Naive thymus-derived CD4-positive, alpha-beta T cell (primary cell): Measurements from ENCODE around the gene FAM210B. TPM values are rescaled to one million over a fixed set of nuclear protein-coding genes. Genes with fewer than 3 reads are reported as not detected.
"Not testable (repeated sequence)": the region's sequence is repeated elsewhere in the genome, so short reads cannot be mapped to it uniquely, and the experiment has no call there.

Experiments used
- ATAC-seq: fragments of 150-1000 bp; cut with Tn5 transposase; 2 replicates; pipeline ENCODE4 v1.10.0; 2021; ENCODE audit warnings: mild to moderate bottlenecking, moderate library complexity
- CTCF ChIA-PET: fragments of 350-600 bp; sonication (Branson Sonifier 250); formaldehyde crosslinking; loops from one replicate; lab custom pipeline; 2021; ENCODE audit warnings: antibody characterized with exemption; lab: Charles Lee
- POLR2A ChIA-PET: fragments of 350-600 bp; sonication (Branson Sonifier 250); formaldehyde crosslinking; loops from one replicate; lab custom pipeline; 2021; ENCODE audit warnings: antibody characterized with exemption, inconsistent platforms; lab: Charles Lee
- DNase-seq, 9 donors: peaks; one replicate each; pipeline versions ENCODE4 v3.0.0 to v3.0.0-alpha.2; 2020 to 2022; ENCODE audit warnings: mixed read lengths in 1 of 9
- H3K27ac ChIP-seq: one replicate; pipeline ENCODE4 v1.7.0; 2013; ENCODE audit warnings: mild to moderate bottlenecking, low read depth, low read length, moderate library complexity
- H3K27me3 ChIP-seq, 2 donors: one replicate each; pipeline ENCODE4 v1.7.0; 2013; ENCODE audit warnings: low read length in 2 of 2, mild to moderate bottlenecking in 2 of 2, moderate library complexity in 2 of 2; ENCODE audit not compliant: control insufficient read depth in 2 of 2, insufficient read depth in 2 of 2
- H3K36me3 ChIP-seq, 3 experiments: 1 replicate in 2 of 3; 2 replicates in 1 of 3; pipeline ENCODE4 v1.7.0; 2013; ENCODE audit warnings: low read length in 3 of 3, mild to moderate bottlenecking in 3 of 3, moderate library complexity in 1 of 3; ENCODE audit not compliant: insufficient read depth in 3 of 3, control insufficient read depth in 2 of 3
- H3K4me1 ChIP-seq, 2 donors: one replicate each; pipeline ENCODE4 v1.7.0; 2013; ENCODE audit warnings: low read length in 2 of 2, mild to moderate bottlenecking in 2 of 2, moderate library complexity in 1 of 2; ENCODE audit not compliant: control insufficient read depth in 2 of 2, insufficient read depth in 2 of 2
- H3K4me3 ChIP-seq: 2 replicates; pipeline ENCODE4 v1.7.0; 2013; ENCODE audit warnings: mild to moderate bottlenecking, low read length
- H3K9me3 ChIP-seq, 3 experiments: 1 replicate in 2 of 3; 2 replicates in 1 of 3; pipeline ENCODE4 v1.7.0; 2013; ENCODE audit warnings: low read length in 3 of 3; ENCODE audit not compliant: control insufficient read depth in 2 of 3
- H3K27ac Mint-ChIP-seq, 9 donors: one replicate each; pipeline ENCODE4 v1.8.0; 2020 to 2022; ENCODE audit warnings: mixed read lengths in 9 of 9, mild to moderate bottlenecking in 8 of 9, moderate library complexity in 5 of 9, inconsistent platforms in 2 of 9
- H3K27me3 Mint-ChIP-seq, 5 donors: one replicate each; pipeline ENCODE4 v1.8.0; 2021 to 2022; ENCODE audit warnings: mixed read lengths in 5 of 5, mild to moderate bottlenecking in 1 of 5
- H3K36me3 Mint-ChIP-seq, 5 donors: one replicate each; pipeline ENCODE4 v1.8.0; 2020 to 2022; ENCODE audit warnings: mixed read lengths in 5 of 5, mild to moderate bottlenecking in 3 of 5, inconsistent platforms in 1 of 5
- H3K4me1 Mint-ChIP-seq, 7 donors: one replicate each; pipeline ENCODE4 v1.8.0; 2020 to 2022; ENCODE audit warnings: mixed read lengths in 7 of 7, mild to moderate bottlenecking in 3 of 7, inconsistent platforms in 1 of 7
- H3K4me3 Mint-ChIP-seq, 10 donors: one replicate each; pipeline ENCODE4 v1.8.0; 2020 to 2022; ENCODE audit warnings: mild to moderate bottlenecking in 10 of 10, mixed read lengths in 10 of 10, moderate library complexity in 6 of 10, inconsistent platforms in 2 of 10
- H3K9me3 Mint-ChIP-seq, 11 donors: one replicate each; pipeline ENCODE4 v1.8.0; 2020 to 2022; ENCODE audit warnings: mixed read lengths in 11 of 11, mild to moderate bottlenecking in 4 of 11, inconsistent platforms in 1 of 11, moderate library complexity in 1 of 11
- intact Hi-C, 2 donors: fragments of 100-400 bp; cut with micrococcal nuclease; formaldehyde crosslinking; loops; one replicate each; pipeline ENCODE4 v1.15.1; 2023
- polyA plus RNA-seq, 2 donors: library from polyadenylated mRNA; unstranded; fragments of 300-500 nt; fragmentation: Illumina TruSeq; gene quantifications; one replicate each; pipeline ENCODE4 v1.2.3, GENCODE V29; 2021
- total RNA-seq, 6 experiments: library from RNA in 5 of 6; stranded (reverse) in 5 of 6; gene quantifications; 1 replicate in 5 of 6; 2 replicates in 1 of 6; pipeline ENCODE4 v1.2.3 and lab custom pipeline; 2021 to 2026

The FAM210B gene
- total and polyA plus RNA-seq, 7 experiments from 2014 or later, result 8.1 to 43.2 (median 30.6) TPM

DNA sequence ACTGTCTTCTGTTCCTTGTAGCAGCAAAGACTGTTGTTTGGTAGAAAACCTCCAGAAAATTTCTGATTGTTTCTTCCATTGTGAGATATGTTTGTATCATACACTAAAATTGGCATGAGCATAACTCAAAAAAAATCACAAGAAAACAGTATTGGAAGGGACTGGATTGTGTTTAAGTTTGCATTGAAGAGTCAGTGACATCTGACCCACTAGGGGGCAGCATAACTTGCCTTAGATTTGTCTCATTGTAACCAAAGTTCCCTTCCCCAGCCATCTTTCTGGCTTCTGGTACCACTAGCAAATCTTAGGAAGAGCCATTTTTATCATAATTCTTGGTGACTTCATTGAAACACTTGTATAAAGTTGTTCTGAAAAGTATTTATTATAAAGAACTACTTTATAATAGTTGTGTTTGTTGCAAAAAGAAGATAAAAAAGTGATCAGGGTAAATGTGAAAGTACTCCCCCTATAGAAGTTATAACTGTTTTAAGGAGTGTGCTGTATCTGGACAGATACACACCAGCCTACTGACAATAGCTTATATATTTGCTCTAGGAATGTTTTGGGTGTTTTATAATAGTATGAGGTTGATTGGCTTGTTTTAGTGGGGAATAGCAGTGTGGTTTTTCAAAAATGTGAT lies 41.3 kb downstream of the FAM210B start:
- Mint-ChIP-seq H3K27ac (peak overlapping the region in 8 of 9 donors; percentile 32 to 78 (median 66)), H3K4me1 (peaks cover 10 to 42% (median 27%) of the 10 kb centered on the region in 7 donors), H3K9me3 (peaks cover 0 to 1% (median 0%) of the 10 kb centered on the region in 11 donors), H3K36me3 (peaks cover 19 to 46% (median 35%) of the 10 kb centered on the region in 5 donors), H3K4me3 (peak overlapping the region in 3 of 10 donors; percentile 28 to 35 (median 32)), H3K27me3 (no peaks in the 10 kb centered on the region)
- Histone ChIP-seq H3K9me3 (no peaks in the 10 kb centered on the region), H3K36me3 (peaks cover 19 to 80% (median 31%) of the 10 kb centered on the region in 3 experiments), H3K4me3 (no peak overlapping the region), H3K27ac (peak overlapping the region; percentile 31), H3K4me1 (peaks cover 5 to 6% of the 10 kb centered on the region in 2 donors), H3K27me3 (no peaks in the 10 kb centered on the region)
- ATAC-seq (peak; percentile 91), DNase-seq (peak in 8 of 9 donors; percentile 43 to 78 (median 72))
- ChIA-PET POLR2A (no interaction called here), CTCF (interaction anchor here (0.9 to 1.0 kb wide), 2 partner anchors 9 to 84 kb away, joined by 3 to 4 read pairs; no protein-coding TSS in a partner anchor)
- intact Hi-C loops, result loop anchor here (1.0 to 2.0 kb wide), 9 partner anchors 8 to 150 kb away; partner anchors contain the start of genes AURKA (in 2 of the 2), CASS4 (in 2 of the 2), CSTF1 (in 2 of the 2) and RTF2 (in 2 of the 2)

GRCh38 chr20:56403465-56403864 lies 44.7 kb downstream of the FAM210B start:
- POLR2A ChIA-PET, result interaction anchor here (1.6 kb wide), 1 partner anchor 41 kb away, joined by 5 read pairs; no protein-coding TSS in a partner anchor
- peaks cover 7 to 50% (median 31%) of the 10 kb centered on the region in 5 donors for H3K36me3 Mint-ChIP-seq
- H3K4me3 Mint-ChIP-seq, result peak overlapping the region in 3 of 10 donors; percentile 29 to 69 (median 65)
- peaks cover 0 to 4% (median 0%) of the 10 kb centered on the region in 11 donors for H3K9me3 Mint-ChIP-seq
- peak in 1 of 9 donors; percentile 80 for DNase-seq
- CTCF ChIA-PET, result interaction anchor here (0.7 kb wide), 1 partner anchor 183 kb away, joined by 3 read pairs; no protein-coding TSS in a partner anchor
- H3K4me1 ChIP-seq, result peaks cover 5 to 6% of the 10 kb centered on the region in 2 donors
- H3K9me3 ChIP-seq, result no peaks in the 10 kb centered on the region
- peaks cover 10 to 44% (median 25%) of the 10 kb centered on the region in 7 donors for H3K4me1 Mint-ChIP-seq
- intact Hi-C loops, result no loop called here
- H3K27ac ChIP-seq, result no peak overlapping the region
- no peak overlapping the region for H3K4me3 ChIP-seq
- H3K27ac Mint-ChIP-seq, result peak overlapping the region in 3 of 9 donors; percentile 28 to 96 (median 59)
- no peaks in the 10 kb centered on the region for H3K27me3 Mint-ChIP-seq
- no peaks in the 10 kb centered on the region for H3K27me3 ChIP-seq
- no peak for ATAC-seq
- peaks cover 18 to 71% (median 25%) of the 10 kb centered on the region in 3 experiments for H3K36me3 ChIP-seq

- POLR2A ChIA-PET, result interaction anchor here (1.0 to 1.4 kb wide), 2 partner anchors 77 to 88 kb away, joined by 3 read pairs; no protein-coding TSS in a partner anchor
- H3K9me3 Mint-ChIP-seq, H3K9me3 ChIP-seq, DNase-seq, H3K4me3 ChIP-seq, CTCF ChIA-PET, ATAC-seq, H3K27me3 ChIP-seq, H3K27me3 Mint-ChIP-seq, H3K4me3 Mint-ChIP-seq, H3K4me1 ChIP-seq, intact Hi-C loops, H3K27ac ChIP-seq: not testable (repeated sequence)
- Mint-ChIP-seq H3K36me3 (peaks cover 3 to 43% (median 21%) of the 10 kb centered on the region in 5 donors), H3K4me1 (peaks cover 8 to 42% (median 22%) of the 10 kb centered on the region in 7 donors), H3K27ac (peak overlapping the region in 3 of 9 donors; percentile 26 to 71 (median 67))
- H3K36me3 ChIP-seq, result peaks cover 10 to 55% (median 16%) of the 10 kb centered on the region in 3 experiments
Observed at GRCh38 chr20:56405356-56405755, 46.6 kb downstream of the FAM210B start.

GRCh38 chr20:56406910-56407309 lies 48.1 kb downstream of the FAM210B start:
- Histone ChIP-seq H3K27me3 (no peaks in the 10 kb centered on the region), H3K4me1 (peaks cover 0 to 5% of the 10 kb centered on the region in 2 donors), H3K4me3 (no peak overlapping the region), H3K9me3 (no peaks in the 10 kb centered on the region), H3K27ac (no peak overlapping the region), H3K36me3 (peaks cover 5 to 49% (median 16%) of the 10 kb centered on the region in 3 experiments)
- Mint-ChIP-seq H3K27ac (peak overlapping the region in 1 of 9 donors; percentile 32), H3K36me3 (peaks cover 3 to 45% (median 20%) of the 10 kb centered on the region in 5 donors), H3K9me3 (peaks cover 0 to 7% (median 0%) of the 10 kb centered on the region in 11 donors), H3K27me3 (no peaks in the 10 kb centered on the region), H3K4me1 (peaks cover 9 to 49% (median 34%) of the 10 kb centered on the region in 7 donors), H3K4me3 (no peak overlapping the region)
- no peak for DNase-seq
- CTCF ChIA-PET, result interaction anchor here (1.3 kb wide), 1 partner anchor 14 kb away, joined by 5 read pairs; no protein-coding TSS in a partner anchor
- POLR2A ChIA-PET, result interaction anchor here (0.8 to 1.3 kb wide), 3 partner anchors 63 to 98 kb away, joined by 3 to 4 read pairs (median 3); no protein-coding TSS in a partner anchor
- intact Hi-C loops, result no loop called here
- no peak for ATAC-seq

DNA sequence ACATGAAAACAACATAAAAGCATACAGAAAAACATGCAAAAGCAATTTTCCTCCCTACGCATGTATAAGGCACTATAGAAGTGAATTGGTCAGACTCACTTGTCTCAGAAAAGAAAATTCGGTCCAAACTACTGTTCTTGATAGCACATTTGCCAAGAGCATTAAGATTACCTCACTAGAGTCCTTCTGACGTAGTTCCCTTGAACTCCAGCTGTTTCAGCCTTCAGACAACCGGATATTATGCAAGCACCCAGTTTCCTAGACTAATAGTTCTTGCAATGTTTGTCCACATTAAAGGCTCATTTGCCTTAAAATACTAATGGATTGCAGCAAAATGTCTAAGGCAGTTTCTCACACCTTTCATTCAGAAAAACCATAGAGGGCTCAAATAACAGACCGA lies 50.7 kb downstream of the FAM210B start:
- ATAC-seq, result no peak

DNA sequence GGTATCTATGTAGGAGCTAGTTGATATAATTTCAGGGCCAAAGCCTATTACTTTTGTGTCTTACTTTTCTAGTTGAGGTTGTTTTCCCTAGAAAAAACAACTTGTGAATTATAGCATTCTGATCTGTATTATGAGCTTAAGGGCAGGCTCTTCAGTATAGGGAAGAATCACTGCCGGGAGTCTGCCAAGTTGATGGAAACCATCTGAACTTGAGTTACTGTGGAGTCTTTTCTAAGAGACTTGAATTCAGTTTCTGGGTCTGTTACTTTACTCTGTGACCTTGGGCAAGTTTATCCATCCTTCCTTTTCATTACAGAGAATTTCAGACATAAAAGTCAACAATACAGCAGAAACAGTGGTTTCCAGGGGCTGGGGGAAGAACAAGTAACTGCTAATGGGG lies 51.2 kb downstream of the FAM210B start:
- Mint-ChIP-seq H3K9me3 (peaks cover 0 to 12% (median 0%) of the 10 kb centered on the region in 11 donors), H3K27ac (peak overlapping the region; percentile 60 to 97 (median 84)), H3K27me3 (no peaks in the 10 kb centered on the region), H3K36me3 (peaks cover 0 to 49% (median 16%) of the 10 kb centered on the region in 5 donors), H3K4me3 (peak overlapping the region in 2 of 10 donors; percentile 25), H3K4me1 (peaks cover 28 to 62% (median 50%) of the 10 kb centered on the region in 7 donors)
- peaks cover 17 to 21% of the 10 kb centered on the region in 2 donors for H3K4me1 ChIP-seq
- ChIA-PET CTCF (interaction anchor here (1.1 to 1.3 kb wide), 2 partner anchors 8 to 30 kb away, joined by 4 read pairs; no protein-coding TSS in a partner anchor), POLR2A (interaction anchor here (1.0 to 1.1 kb wide), 2 partner anchors 16 to 17 kb away, joined by 3 to 5 read pairs; partner anchors contain the start of gene CSTF1)
- ATAC-seq (no peak), DNase-seq (no peak)
- peaks cover 5 to 25% (median 10%) of the 10 kb centered on the region in 3 experiments for H3K36me3 ChIP-seq
- no peak overlapping the region for H3K4me3 ChIP-seq
- no peaks in the 10 kb centered on the region for H3K27me3 ChIP-seq
- intact Hi-C loops, result no loop called here
- H3K9me3 ChIP-seq, result no peaks in the 10 kb centered on the region
- H3K27ac ChIP-seq, result peak overlapping the region; percentile 19

More for the DNA sequence above, 50.7 kb downstream of the FAM210B start:
- Mint-ChIP-seq H3K27me3 (no peaks in the 10 kb centered on the region), H3K4me1 (peaks cover 27 to 61% (median 46%) of the 10 kb centered on the region in 7 donors), H3K36me3 (peaks cover 0 to 48% (median 16%) of the 10 kb centered on the region in 5 donors), H3K4me3 (no peak overlapping the region), H3K27ac (peak overlapping the region in 7 of 9 donors; percentile 75 to 97 (median 86)), H3K9me3 (peaks cover 0 to 12% (median 0%) of the 10 kb centered on the region in 11 donors)
- H3K27ac ChIP-seq, result no peak overlapping the region
- ChIA-PET CTCF (interaction anchor here (1.1 to 1.3 kb wide), 3 partner anchors 9 to 30 kb away, joined by 3 to 4 read pairs (median 4); no protein-coding TSS in a partner anchor), POLR2A (interaction anchor here (1.0 to 1.1 kb wide), 2 partner anchors 17 kb away, joined by 3 to 5 read pairs; partner anchors contain the start of gene CSTF1)
- no peak overlapping the region for H3K4me3 ChIP-seq
- intact Hi-C loops, result no loop called here
- no peaks in the 10 kb centered on the region for H3K9me3 ChIP-seq
- DNase-seq, result no peak
- H3K36me3 ChIP-seq, result peaks cover 5 to 28% (median 11%) of the 10 kb centered on the region in 3 experiments
- H3K27me3 ChIP-seq, result no peaks in the 10 kb centered on the region
- peaks cover 13 to 17% of the 10 kb centered on the region in 2 donors for H3K4me1 ChIP-seq
